Kasumi-1 (cell line): ENCODE data around the gene TMEM45A.
"Not testable (repeated sequence)": the region's sequence is repeated elsewhere in the genome, so short reads cannot be mapped to it uniquely, and the experiment has no call there.

Experiments
- DNase-seq, 2 experiments: peaks; one replicate each; lab custom pipeline; 2025; lab: John Stamatoyannopoulos, UW

The TMEM45A gene

DNA sequence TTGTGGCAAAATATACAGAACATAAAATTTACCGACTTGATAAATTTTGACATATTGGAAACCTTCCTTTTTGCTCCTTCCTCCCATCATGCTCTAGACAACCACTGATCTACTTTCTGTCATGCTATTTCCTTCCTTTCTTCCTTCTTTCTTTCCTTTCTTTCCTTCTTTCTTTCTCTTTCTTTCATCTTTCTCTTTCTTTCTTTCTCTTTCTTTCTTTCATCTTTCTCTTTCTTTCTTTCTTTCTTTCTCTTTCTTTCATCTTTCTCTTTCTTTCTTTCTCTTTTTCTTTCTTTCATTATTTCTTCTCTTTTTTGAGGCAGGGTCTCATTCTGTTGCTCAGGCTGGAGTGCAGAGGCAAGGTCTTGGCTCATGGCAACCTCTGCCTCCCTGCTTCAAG is 8.9 kb upstream of the TMEM45A start:
- DNase-seq, result no peak

DNA sequence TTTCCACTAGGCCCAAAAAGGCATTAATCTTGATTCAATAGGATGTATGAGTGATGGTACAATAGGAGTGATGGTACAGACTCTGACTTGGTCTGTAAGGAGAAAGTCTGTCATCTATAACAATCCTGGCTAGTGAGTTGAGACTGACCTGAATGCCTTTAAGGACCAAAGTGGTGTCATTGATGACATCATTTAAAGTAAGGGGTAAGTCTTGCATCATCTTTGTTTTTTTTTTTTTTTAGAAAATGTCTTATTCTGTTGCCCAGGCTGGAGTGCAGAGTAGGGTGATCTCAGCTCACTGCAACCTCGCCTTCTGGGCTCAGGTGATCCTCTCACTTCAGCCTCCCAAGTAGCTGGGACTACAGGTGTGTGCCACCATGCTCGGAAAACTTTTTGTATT is 5.6 kb upstream of the TMEM45A start:
- no peak for DNase-seq

DNA sequence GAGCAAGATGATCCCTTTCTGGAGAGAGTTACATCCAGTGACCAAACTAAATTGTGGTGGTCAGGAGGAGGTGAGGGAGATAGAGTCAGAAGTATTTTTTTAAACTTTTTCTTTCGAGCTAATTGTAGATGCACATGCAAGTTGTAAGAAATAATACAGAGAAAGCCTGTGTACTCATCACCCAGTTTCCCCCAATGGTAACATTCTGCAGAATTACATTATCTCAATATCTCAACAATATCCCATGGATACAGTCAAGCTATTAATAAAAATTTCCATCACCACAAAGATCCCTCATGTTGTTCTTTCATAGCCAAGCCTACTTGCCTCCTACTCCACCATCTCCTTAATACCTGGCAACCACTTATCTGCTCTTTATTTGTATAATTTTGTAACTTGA is 3.3 kb upstream of the TMEM45A start:
- DNase-seq, result no peak

DNA sequence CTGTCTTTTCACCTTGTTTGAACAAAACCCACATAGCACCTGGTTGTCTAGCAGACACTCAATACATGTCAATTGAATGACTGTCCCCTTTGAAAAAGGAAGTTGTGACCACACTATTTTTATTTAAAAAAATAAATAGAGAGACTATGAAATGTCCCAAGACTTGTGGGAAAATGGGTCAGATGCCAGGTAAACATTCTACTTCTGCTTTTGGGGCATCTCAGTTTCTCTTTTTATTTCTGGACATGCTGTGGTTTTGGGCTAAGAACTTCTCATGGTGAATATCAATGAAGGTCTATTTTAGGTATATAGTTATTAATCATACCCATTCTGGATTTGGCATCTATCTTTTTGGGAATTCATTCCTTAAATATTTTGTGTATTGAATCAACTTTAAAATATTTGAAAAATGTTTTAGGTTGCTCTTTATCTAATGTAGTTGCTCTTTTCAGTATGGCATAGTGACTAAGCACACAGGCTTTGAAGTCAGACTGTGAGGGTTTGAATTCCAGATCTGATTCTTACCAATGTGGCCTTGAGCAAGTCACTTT is 4.4 kb downstream of the TMEM45A start:
- no peak for DNase-seq

DNA sequence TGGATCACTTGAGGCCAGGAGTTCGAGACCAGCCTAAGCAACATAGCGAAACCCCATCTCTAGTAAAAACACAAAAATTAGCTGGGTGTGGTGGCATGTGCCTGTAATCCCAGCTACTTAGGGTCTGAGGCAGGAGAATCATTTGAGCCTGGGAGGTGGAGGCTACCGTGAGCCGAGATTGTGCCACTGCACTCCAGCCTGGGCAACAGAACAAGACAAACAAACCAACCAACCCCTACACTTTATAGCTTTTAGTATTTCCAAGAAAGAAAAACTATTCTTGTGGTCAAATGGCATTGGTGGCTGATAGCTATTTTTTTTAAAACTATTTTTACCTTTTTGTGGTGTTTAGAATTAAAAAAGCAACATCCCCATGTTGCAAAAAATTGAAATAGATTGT is 7.2 kb downstream of the TMEM45A start:
- DNase-seq, result no peak

DNA sequence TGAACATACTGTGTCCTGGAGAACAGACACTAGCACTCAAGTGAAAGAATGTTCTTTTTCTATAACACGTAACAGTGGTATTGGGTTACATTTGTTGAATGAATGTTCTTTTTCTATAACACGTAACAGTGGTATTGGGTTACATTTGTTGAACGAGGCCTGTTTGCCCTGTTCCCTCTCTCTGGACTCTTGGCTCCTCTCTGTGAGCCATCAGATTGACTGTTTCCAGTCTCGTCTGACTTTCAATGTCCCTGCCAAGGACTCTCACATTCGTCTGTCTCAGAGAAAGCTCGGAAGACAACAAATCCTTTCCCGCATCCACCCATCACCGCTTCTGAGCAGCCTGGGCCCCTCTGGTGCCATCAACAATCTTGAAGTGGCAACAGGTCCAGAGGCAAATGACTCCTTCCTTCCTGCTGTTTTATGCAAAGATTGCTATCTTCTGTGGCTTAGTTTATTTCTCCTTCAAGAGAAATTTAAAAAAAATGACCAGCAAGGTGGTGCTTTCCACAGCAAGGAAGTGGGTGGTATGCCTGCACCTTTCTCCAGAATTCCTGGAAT is 8.0 kb downstream of the TMEM45A start:
- no peak for DNase-seq

DNA sequence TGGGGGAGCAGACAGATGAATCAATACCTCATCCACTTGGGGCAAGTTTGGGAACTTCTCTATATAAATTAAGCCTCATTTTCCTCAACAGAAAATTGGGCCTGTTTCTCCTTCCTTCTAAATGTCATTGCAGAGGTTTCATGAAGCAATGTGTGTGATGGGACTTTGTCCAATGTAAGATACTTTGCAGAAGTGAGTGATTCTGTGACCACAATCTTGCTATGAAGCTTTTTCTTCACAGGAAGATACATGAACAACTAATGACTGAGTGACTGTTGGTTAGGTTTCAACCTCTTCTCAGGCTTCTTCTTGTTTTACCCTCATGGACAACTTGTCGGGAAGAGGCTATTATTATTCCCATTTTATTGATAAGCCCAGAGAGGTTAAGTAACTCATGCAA is 11.0 kb downstream of the TMEM45A start:
- DNase-seq, result no peak

DNA sequence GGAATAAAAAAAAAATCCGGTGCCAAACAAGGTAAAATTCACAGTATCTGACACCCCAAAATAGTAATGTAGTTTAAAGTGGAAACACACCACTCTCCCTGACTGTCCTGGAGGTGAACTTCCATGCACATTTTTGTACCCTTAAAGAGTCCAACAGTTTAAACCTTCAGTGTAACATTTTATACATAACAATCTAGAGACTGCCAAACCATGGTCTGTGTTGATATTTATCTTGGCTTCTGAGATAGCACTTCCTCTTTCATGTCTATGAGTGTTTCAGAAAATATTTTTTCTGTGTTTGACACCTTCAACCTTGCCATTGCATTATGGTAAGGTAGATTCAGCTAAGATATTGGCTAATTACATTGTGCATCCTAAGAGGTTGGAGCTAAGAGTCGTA is 13.9 kb downstream of the TMEM45A start:
- DNase-seq, result peak in 1 of 2 experiments; percentile 19

DNA sequence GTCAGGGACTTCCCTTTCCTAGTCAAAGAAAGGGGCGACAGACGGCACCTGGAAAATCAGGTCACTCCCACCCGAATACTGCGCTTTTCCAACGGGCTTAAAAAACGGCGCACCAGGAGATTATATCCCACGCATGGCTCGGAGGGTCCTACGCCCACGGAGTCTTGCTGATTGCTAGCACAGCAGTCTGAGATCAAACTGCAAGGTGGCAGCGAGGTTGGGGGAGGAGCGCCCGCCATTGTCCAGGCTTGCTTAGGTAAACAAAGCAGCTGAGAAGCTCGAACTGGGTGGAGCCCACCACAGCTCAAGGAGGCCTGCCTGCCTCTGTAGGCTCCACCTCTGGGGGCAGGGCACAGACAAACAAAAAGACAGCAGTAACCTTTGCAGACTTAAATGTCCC is 17.4 kb downstream of the TMEM45A start:
- DNase-seq, result not testable (repeated sequence)

DNA sequence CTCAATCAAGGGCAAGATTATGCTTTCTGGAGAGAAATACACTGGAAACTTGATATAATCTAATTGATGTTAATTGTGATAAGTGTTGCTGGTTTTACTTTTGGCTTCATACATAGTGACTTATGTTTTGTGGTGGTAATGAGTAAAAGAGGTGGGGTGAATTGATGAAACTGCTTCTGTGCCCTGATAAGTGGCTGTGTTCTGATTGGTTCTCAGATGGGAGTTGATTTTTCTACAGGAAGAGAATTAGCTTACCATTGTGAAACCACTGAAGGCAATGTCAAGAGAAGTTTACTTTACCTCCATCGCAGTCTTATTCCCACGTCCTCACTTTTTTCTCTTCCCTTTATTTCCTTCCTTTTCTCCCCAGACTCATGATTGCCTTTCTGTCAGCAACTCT is 23.8 kb downstream of the TMEM45A start:
- DNase-seq, result no peak

DNA sequence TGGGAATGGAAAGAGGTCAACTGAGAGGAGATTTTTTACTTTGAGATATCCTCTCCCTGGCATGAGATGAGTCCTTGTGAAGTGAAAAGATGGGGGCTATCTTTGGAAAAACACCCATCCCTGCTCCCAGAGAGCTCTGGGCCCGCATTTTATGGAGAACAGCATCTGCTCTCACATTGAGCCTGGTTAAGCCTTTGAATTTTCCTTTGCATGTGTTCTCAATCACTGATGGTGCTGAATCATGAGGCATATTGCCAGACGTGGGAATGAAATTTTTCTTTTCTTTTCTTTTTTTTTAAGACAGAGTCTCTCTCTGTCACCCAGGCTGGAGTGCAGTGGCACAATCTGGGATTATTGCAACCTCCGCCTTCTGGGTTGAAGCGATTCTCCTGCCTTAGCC is 24.4 kb downstream of the TMEM45A start:
- no peak for DNase-seq

DNA sequence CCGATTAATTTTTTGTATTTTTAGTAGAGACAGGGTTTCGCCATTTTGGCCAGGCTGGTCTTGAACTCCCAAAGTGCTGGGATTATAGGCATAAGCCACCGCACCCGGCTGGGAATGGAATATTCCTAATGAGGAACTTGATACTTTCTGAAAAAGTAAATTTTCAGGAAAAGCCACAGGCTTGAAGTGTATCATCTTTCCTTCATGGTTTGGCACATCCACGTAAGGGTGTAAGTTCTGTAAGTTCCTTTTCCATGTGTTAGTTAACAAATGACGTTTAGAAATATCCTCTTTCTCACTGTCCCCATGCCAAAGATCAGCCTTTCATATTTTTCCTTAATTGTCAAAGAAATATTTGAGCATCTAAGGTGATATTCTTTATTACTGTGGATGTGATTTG is 24.9 kb downstream of the TMEM45A start:
- no peak for DNase-seq

DNA sequence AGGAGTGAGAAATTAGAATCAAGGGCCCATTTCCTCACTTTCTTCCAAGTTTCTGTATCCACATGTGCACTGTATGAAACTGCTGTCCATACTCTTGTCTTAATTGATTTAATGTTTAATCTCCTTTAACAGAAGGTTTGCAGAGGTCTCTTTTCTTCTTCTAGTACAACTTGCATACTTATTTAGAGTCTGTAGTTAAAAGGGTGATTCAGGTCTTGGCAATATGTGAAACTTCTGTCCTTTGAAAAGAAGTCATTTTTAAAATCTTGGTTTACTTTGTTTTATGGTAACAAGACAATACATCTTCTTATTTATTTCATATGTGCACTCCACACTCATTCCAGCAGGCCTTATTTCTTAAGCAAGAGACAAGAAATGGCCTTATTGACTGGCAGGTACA is 25.8 kb downstream of the TMEM45A start:
- no peak for DNase-seq

DNA sequence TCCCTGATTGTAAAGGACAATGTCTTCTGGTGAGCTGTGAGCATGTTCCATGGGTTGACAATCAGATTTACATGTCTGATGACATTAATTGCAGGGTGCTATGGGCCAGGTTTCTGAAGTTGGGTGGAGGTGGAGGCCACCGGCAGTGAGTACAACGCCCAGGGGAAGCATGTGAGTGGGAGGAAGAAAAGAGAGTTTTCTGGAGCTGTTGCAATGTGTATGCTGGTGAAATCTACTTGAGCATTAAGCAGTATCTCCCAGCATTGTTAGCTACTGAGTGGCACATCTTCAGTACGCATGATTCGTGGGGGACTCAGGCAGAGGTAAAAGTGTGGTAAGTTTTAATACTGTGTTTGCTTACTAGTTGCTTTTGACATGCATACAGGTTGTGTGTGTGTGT is 26.6 kb downstream of the TMEM45A start:
- DNase-seq, result no peak

DNA sequence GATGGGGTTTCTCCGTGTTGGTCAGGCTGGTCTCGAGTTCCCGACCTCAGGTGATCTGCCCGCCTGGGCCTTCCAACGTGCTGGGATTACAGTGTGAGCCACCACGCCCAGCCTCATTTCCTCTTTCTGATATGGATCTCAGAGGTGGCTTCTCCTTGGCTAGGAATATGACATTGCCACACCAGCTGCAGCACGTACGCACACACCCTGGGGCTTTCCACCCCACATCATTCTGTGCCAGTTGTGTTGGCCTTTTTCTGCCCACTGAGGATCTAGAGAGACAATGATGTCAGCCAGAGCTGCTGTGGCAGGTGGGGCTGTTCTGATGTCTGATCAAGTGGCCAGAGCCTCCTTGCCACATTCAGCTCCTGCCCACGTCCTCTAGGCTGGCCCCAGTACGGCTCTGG is 29.0 kb downstream of the TMEM45A start:
- no peak for DNase-seq

DNA sequence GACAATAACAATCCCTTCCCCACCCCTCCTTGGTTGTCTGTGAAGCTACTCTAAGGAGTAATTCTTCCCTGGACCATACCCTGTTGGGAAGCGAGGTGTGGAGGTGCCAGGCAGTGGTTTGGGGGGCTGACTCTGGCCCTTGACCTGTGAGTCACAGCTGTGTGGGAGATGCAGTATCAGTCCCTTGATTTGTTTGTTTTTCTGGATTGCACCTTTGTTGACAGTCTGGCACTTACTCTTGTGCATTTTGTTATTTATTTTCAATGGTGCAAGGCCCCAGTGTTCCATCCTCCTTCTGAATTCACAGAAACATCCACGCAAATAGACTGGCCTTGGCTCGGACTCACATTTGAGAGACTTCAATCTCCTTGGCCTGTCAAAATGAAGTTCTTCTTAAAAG is 29.7 kb downstream of the TMEM45A start:
- DNase-seq, result no peak

DNA sequence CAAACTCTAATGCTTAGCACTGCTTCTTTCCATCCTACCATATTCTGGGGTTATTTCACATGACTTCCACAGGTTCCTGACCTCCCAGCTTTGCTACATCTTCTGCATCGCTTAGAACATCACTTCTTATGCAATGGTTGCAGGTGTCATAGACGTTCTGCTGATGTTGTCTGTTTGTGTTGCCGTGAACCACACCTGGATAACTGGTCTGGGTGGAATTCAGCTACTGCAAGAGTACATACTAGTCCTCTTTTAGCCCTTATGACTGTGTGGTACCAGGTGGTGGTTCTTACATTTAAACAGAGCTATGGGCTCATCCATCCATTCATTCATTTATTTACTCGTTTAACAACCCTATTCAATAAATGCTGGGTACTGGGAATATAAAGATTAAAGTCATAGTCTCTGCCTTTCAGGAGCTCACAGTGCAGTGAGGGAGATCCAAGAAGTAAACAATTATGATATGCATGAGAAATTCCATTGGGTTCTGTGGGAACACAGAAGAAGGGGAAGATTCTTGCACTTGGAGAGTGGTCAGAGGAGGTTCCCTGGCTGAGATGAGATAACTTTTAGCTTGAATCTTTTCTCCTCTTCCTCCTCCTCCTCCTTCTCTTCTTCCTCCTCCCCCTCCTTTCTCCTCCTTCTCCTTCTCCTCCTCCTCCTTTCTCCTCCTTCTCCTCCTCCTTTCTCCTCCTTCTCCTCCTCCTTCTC is 30.8 kb downstream of the TMEM45A start:
- DNase-seq, result no peak

DNA sequence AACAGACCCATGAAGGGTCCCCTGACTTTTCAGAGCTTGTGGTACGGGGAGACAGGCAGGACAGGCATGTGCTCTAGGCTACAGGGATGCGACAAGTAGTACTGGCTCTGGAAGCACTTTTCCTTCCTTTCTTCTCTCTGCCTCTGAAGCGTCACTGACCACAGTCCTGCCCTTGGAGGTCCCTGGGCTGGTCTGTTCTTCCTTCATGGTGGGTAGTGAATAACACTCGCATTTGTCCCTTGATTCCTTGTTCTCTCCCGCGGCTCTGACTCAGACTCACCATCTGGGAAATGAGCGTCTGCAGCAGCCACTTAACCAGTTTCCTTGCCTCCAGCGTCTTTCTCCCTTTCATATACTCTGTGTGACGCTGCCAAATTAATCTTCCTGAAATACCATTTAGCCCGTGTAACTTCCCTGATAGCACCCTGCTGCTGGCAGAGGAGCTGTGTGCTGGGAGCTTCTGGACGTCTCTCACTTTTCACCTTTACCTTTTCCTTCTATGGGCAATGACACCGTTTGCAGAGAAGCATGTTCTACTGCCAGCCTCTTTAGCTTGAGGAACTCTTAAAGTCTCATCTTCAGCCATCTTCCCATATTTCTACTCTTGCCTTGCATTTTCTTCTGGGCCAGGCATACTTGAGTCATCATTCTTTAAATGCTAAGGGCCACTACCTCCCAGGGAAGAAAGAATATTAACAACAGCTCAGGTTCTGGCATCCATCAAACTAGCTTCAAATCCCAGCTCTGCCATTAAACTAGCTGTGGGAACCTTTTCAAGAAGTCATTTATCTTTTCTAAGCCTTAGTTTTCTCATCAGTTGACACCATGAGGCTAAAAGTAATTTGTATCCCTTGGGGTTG is 33.6 kb downstream of the TMEM45A start:
- DNase-seq, result no peak

DNA sequence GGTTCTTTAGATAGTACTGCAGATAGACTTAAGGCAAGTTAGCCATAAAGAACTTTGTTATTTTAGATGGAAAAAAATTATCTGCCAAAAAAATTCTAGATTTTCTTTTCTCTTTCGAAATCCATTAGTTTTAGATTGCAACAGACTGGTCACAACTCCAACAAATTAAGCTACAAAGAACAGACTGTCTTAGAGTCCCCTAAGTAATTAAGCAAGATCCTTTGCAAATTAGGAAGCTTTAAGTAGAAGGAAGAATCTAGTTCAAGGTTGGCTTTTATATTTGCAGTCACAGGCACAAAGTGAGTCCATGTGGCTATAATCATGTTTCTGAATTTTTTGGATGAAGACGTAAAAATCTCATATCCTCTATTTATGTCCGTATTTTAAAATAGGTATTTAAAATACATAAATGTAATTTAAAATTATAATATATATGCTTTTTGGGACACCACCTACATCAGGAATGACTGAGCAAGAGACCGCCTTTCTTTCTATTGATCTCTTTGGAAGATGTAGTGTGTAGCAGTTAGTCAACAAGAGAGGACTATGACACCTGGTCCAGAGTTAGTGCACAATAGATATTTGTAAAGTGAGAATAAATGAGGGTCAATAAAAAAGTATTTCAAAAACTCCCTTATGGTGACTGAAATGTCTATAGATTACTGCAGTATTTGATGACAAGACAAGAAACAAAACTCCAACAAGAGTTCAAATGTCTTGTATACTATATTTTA is 34.4 kb downstream of the TMEM45A start:
- no peak for DNase-seq

DNA sequence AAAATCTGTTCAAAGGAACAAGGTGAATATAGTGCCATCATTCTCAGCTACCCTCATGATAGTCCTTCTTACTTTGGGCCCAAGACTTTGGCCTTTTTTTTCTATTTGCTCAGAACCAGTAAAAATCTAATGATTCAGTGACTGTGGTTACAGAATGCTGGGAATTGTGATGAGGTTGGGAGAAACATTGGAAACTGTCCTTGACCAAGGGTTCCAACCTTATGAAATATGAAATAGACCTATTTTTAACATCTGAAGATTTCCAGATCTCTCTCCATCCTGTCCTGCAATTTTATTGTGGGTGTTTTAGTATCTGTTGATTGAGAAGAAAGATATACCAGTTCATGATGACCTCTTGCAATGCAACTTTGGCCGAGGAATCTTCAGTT is 34.9 kb downstream of the TMEM45A start:
- DNase-seq, result no peak

DNA sequence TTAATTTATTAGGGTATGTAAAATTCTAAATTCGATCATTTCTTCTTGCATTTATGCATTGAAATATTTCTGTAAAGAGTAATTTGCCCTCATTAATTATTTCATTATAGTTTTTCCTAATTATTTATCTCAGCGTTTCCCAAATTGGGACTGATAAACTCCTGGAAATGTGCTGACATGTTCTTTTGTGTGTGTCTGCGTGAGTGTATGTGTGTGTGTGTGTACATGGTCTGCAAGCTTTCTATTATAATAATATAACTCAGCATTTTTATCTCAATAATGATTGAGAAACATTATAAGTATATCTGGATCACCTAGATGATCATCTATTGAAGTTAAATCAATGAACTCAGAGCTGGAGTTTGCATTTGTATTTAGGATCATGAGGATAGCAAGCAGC is 38.7 kb downstream of the TMEM45A start:
- DNase-seq, result no peak

DNA sequence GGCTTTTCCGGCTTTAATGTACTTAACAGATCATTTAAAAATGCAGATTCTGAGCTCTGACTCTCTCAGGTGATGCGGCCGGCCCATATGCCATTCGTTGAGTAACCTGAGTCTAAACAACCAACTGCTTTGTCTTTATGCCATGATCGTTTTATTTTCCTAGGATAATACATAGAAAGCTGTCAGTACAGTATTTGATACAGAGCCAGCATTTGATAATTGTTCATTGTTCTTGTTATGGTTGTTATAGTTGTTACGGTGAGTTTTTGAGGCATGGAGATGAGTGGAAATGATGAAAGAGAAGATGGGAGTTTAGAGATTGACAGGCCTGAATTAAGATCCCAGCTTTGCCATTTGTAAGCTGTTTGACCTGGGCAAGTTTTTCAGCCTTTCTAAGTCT is 40.0 kb downstream of the TMEM45A start:
- no peak for DNase-seq
